HUES6 (cell line): ENCODE results near the gene ACACA.

Experiments
- H3K27ac ChIP-seq: 2 replicates; pipeline ENCODE4 v1.7.0; 2013; ENCODE audit warnings: low read depth, mild to moderate bottlenecking, low read length, inconsistent platforms
- H3K27me3 ChIP-seq: 2 replicates; pipeline ENCODE4 v1.6.1; 2013; ENCODE audit warnings: low read length; ENCODE audit not compliant: control insufficient read depth, insufficient read depth
- H3K36me3 ChIP-seq: 2 replicates; pipeline ENCODE4 v1.6.1; 2013; ENCODE audit warnings: low read length; ENCODE audit not compliant: control insufficient read depth, insufficient read depth
- H3K4me1 ChIP-seq: 2 replicates; pipeline ENCODE4 v1.6.1; 2013; ENCODE audit warnings: low read length; ENCODE audit not compliant: control insufficient read depth, insufficient read depth
- H3K4me3 ChIP-seq: 2 replicates; pipeline ENCODE4 v1.5.1; 2013; ENCODE audit warnings: low read depth, low read length
- H3K9ac ChIP-seq: one replicate; pipeline ENCODE4 v1.6.1; 2013; ENCODE audit warnings: mild to moderate bottlenecking, low read length
- H3K9me3 ChIP-seq: 2 replicates; pipeline ENCODE4 v1.6.1; 2013; ENCODE audit warnings: low read depth, low read length; ENCODE audit not compliant: control insufficient read depth, insufficient read depth

ACACA gene

GRCh38 chr17:37131669-37132611 lies 274.7 kb downstream of the ACACA start:
- H3K27me3 ChIP-seq, result no peaks in the 10 kb centered on the region
- no peak overlapping the region for H3K9ac ChIP-seq
- H3K4me3 ChIP-seq, result no peak overlapping the region
- peaks cover 27% of the 10 kb centered on the region for H3K36me3 ChIP-seq
- H3K9me3 ChIP-seq, result no peaks in the 10 kb centered on the region
- peaks cover 46% of the 10 kb centered on the region for H3K4me1 ChIP-seq
- H3K27ac ChIP-seq, result peak overlapping the region; percentile 51

- H3K27me3 ChIP-seq, result no peaks in the 10 kb centered on the region
- peaks cover 44% of the 10 kb centered on the region for H3K4me1 ChIP-seq
- no peak overlapping the region for H3K4me3 ChIP-seq
- H3K36me3 ChIP-seq, result peaks cover 32% of the 10 kb centered on the region
- H3K9ac ChIP-seq, result no peak overlapping the region
- H3K9me3 ChIP-seq, result no peaks in the 10 kb centered on the region
- H3K27ac ChIP-seq, result peak overlapping the region; percentile 51; the same call in 1 of the 2 replicates
These were observed 275.6 kb downstream of the ACACA start for GRCh38 chr17:37130984-37131446.

GRCh38 chr17:37124821-37125173 lies 281.8 kb downstream of the ACACA start:
- Histone ChIP-seq H3K9me3 (no peaks in the 10 kb centered on the region), H3K4me3 (no peak overlapping the region), H3K36me3 (peaks cover 78% of the 10 kb centered on the region), H3K27ac (no peak overlapping the region), H3K27me3 (no peaks in the 10 kb centered on the region), H3K9ac (no peak overlapping the region), H3K4me1 (no peaks in the 10 kb centered on the region)

DNA sequence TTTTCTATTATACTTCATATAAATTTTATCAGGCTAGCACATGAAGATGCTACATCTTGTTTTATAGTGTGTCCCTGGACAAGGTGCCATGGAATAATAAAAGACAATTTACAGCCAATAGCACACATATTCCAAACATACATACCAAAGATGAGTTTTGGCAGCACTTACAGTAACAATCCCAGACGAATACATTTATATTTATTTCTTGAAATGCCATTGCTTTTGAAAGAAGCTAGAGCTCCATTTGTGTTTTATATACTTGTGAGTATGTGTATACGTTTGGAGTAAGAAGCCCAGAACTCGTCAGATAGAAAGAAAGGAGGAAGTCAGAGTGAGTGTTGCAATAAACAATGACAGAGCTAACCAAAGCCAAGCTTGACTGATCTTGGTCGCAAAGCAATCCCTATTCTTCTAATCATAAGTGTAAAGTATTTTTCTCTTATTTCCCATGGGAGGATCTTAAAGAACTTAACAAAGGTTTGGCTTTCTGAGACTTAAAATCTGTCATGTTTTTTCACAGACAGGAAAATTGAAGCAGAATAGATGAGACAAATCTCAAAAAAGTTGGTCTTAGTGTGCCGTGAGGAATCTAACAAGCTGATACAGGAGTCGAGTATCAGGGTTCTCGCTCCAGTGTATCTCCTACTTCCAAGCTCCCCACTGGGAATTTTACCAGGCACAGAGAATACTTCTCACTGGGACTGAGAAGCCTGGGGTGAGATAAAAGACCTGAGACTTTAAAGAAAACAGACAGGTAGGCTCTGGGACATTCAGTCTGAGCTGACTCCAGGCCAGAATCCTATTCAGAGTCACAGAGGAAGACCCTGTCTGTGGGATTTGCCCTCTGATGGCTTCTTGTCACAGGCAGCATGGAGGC lies 282.5 kb downstream of the ACACA start:
- Histone ChIP-seq H3K27ac (no peak overlapping the region), H3K4me3 (no peak overlapping the region), H3K9ac (no peak overlapping the region), H3K27me3 (no peaks in the 10 kb centered on the region), H3K36me3 (peaks cover 71% of the 10 kb centered on the region), H3K9me3 (no peaks in the 10 kb centered on the region), H3K4me1 (peaks cover 2% of the 10 kb centered on the region)

GRCh38 chr17:37123386-37123785 lies 283.2 kb downstream of the ACACA start:
- H3K36me3 ChIP-seq, result peaks cover 68% of the 10 kb centered on the region
- H3K4me1 ChIP-seq, result peaks cover 10% of the 10 kb centered on the region
- no peaks in the 10 kb centered on the region for H3K9me3 ChIP-seq
- H3K27me3 ChIP-seq, result no peaks in the 10 kb centered on the region
- H3K4me3 ChIP-seq, result no peak overlapping the region
- no peak overlapping the region for H3K9ac ChIP-seq
- H3K27ac ChIP-seq, result no peak overlapping the region

DNA sequence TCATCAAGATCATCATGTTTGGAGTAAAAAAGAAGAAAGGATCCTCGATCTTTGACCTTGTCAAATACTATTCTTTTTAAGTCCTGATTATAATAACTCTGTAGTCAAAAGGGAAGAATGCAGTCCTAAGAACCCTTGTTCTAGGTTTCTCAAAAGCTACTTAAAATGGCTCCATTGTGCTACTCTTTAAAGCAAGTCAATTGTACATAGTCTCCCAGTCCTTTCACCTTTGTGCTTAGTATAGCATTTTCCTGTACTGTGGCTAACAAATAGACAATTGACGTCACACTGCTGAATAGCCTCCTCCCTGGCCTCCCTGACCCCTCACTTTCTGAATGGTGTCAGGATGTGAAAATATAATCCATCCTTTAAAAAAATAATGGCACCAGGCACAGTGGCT lies 285.0 kb downstream of the ACACA start:
- peaks cover 68% of the 10 kb centered on the region for H3K36me3 ChIP-seq
- H3K27ac ChIP-seq, result no peak overlapping the region
- no peaks in the 10 kb centered on the region for H3K9me3 ChIP-seq
- no peaks in the 10 kb centered on the region for H3K27me3 ChIP-seq
- no peak overlapping the region for H3K9ac ChIP-seq
- peaks cover 28% of the 10 kb centered on the region for H3K4me1 ChIP-seq
- no peak overlapping the region for H3K4me3 ChIP-seq

DNA sequence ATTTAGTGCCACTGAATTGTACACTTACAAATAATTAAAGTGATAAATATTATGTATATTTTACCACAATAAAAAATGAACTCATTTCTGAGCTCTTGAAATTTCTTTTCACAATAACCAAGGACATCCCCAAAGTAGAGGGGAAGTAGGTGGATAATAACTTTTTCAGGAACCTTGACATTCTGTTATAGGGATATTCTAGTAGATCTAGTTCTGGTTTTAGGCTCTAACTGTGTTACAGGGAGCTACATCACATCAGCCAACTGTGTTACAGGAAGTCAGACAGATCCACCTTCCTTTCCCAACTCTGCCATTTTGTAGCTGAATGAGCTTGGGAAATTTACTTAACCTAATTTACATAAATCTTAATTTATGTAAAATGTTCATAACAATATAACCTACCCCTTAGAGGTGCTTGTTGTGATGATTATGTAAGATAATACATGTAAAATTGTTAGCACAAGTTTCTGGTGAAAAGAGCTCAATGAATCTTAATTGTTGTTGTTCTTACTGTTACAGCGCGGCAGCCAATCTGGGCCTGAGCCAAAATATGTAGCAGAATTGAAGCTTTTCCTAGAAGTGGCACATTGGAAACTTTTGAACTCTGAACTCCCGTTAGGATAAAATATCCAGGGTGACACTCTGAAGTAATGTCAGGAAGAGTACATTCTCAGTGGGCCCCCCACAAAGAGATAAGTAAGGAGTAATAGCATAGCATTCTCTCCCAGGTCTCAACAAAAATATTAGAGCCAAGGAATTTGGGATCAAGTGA lies 288.1 kb downstream of the ACACA start:
- H3K36me3 ChIP-seq, result peaks cover 66% of the 10 kb centered on the region
- H3K4me1 ChIP-seq, result peaks cover 30% of the 10 kb centered on the region

GRCh38 chr17:37117373-37118142 lies 289.1 kb downstream of the ACACA start:
- Histone ChIP-seq H3K9me3 (no peaks in the 10 kb centered on the region), H3K27ac (no peak overlapping the region), H3K9ac (no peak overlapping the region), H3K36me3 (peaks cover 67% of the 10 kb centered on the region), H3K27me3 (no peaks in the 10 kb centered on the region), H3K4me3 (no peak overlapping the region), H3K4me1 (peaks cover 30% of the 10 kb centered on the region)

More for the DNA sequence above, 288.1 kb downstream of the ACACA start:
- no peak overlapping the region for H3K9ac ChIP-seq
- no peak overlapping the region for H3K4me3 ChIP-seq
- H3K27ac ChIP-seq, result no peak overlapping the region
- no peaks in the 10 kb centered on the region for H3K9me3 ChIP-seq
- H3K27me3 ChIP-seq, result no peaks in the 10 kb centered on the region

- Histone ChIP-seq H3K27me3 (no peaks in the 10 kb centered on the region), H3K9ac (no peak overlapping the region), H3K36me3 (peaks cover 67% of the 10 kb centered on the region), H3K4me3 (no peak overlapping the region), H3K27ac (no peak overlapping the region), H3K4me1 (peaks cover 30% of the 10 kb centered on the region), H3K9me3 (no peaks in the 10 kb centered on the region)
These were observed 289.9 kb downstream of the ACACA start for GRCh38 chr17:37116671-37117185.

DNA sequence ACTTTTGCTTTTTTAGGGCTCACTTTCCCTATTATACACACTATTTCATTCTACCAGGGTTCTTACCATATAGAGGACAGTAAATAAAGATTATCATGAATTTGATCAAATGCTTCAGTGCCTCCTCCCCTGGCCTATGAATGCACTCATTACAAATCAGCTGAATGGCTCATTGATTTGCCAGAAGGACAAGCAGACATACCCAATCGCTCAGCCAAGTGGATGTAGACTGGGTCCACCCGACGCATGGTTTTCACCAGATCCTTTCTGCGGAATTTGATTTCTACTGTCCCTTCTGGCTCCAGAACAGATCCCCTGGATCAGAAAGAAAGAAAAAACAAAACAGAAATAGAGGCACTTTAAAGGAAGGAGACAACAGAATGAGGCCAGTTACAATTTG lies 295.3 kb downstream of the ACACA start:
- H3K36me3 ChIP-seq, result peaks cover 75% of the 10 kb centered on the region
- H3K4me3 ChIP-seq, result no peak overlapping the region
- no peak overlapping the region for H3K9ac ChIP-seq
- H3K27ac ChIP-seq, result no peak overlapping the region
- no peaks in the 10 kb centered on the region for H3K9me3 ChIP-seq
- peaks cover 29% of the 10 kb centered on the region for H3K4me1 ChIP-seq
- H3K27me3 ChIP-seq, result no peaks in the 10 kb centered on the region
